ENCODE data around the gene ABLIM2. TPM values are rescaled to one million over a fixed set of nuclear protein-coding genes. Genes with fewer than 3 reads are reported as not detected.

ABLIM2 gene
- total and polyA plus RNA-seq, 2 of the 8 experiments (the other 6 are each of a cell fraction or from before 2014, with no cell fraction given): 2.8 to 3.0 TPM

DNA sequence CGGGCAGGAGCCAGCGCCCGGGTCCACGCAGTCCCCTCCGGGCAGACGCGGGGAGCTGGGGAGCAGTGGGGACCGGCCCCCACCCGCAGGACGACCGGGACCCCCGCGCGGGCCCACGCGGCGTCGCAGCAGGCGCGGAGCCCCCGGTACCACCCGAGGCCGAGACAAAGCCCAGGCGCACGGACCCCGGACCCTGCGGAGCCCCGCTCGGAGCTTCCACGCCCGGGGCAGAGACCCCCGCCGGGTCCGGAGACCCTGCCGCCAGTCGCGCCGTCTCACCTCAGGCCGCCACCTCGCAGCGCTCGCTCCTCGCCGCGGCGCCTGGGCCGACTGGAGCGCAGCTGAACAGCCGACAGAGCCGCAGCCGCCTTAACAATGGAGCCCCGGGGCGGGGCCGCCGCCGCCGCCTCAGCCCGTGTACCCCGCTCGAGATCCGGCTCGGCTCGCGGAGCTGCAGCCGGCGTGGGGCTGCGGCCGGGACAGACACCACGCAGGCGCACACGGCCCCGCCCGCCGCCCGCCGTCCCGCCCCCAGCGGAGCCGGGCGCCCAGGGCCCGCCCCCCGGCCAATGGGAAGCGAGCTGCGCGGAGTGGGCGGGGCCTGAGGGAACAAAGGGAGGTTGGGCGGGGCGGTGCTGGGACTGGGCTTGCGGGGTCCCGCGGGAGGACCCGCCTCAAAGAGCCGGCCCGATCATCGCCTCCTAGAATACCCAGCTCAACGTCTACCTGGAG lies 219.1 kb downstream of the ABLIM2 start, which contains the start of gene AFAP1 (continued):
- TF ChIP-seq SIRT6 (IDR thresholded peaks at IDR 0.05; ENCODE audit: low read length) (no peak), SAP30 (IDR thresholded peaks at IDR 0.05; ENCODE audit: insufficient read depth, insufficient replicate concordance, low read length) (no peak), CTBP2 (IDR thresholded peaks at IDR 0.05; ENCODE audit: borderline replicate concordance, insufficient read depth, insufficient read length, low read length) (no peak), PHF8 (conservative IDR thresholded peaks at IDR 0.05; ENCODE audit: low read depth, low read length) (peak; percentile 16; the same call in 1 of the 2 replicates), SIN3A (conservative IDR thresholded peaks at IDR 0.05 in 1 of 2, IDR thresholded peaks at IDR 0.05 in 1 of 2; ENCODE audit: low read depth in 1 of 2, low read length in 2 of 2) (peak; percentile 26 to 61; a peak in 1 of 4 replicates), CHD7 (IDR thresholded peaks at IDR 0.05; ENCODE audit: insufficient replicate concordance, low read length) (no peak)
- TF ChIP-seq, protein P1, sequence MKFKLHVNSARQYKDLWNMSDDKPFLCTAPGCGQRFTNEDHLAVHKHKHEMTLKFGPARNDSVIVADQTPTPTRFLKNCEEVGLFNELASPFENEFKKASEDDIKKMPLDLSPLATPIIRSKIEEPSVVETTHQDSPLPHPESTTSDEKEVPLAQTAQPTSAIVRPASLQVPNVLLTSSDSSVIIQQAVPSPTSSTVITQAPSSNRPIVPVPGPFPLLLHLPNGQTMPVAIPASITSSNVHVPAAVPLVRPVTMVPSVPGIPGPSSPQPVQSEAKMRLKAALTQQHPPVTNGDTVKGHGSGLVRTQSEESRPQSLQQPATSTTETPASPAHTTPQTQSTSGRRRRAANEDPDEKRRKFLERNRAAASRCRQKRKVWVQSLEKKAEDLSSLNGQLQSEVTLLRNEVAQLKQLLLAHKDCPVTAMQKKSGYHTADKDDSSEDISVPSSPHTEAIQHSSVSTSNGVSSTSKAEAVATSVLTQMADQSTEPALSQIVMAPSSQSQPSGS (IDR thresholded peaks at IDR 0.05; ENCODE audit: low read length): no peak

Data from H1 (cell line).